CD4-positive, CD25-positive, alpha-beta regulatory T cell (primary cell): ENCODE measurements around the gene PRKCQ. TPM values are rescaled to one million over a fixed set of nuclear protein-coding genes. Genes with fewer than 3 reads are reported as not detected.
"Not testable (repeated sequence)": the region's sequence is repeated elsewhere in the genome, so short reads cannot be mapped to it uniquely, and the experiment has no call there.

Source experiments
- ATAC-seq, 2 donors: fragments of 150-1000 bp; cut with Tn5 transposase; one replicate each; pipeline ENCODE4 v1.10.0; 2021; ENCODE audit warnings: low read depth in 2 of 2, moderate number of reproducible peaks in 2 of 2, moderate library complexity in 1 of 2
- DNase-seq, 3 donors: peaks; one replicate each; pipeline versions ENCODE4 v3.0.0 to v3.0.0-alpha.2; 2012 to 2022; ENCODE audit warnings: mixed read lengths in 1 of 3
- H3K27ac ChIP-seq: one replicate; pipeline ENCODE4 v1.7.0; 2013; ENCODE audit warnings: mild to moderate bottlenecking, low read length; ENCODE audit not compliant: insufficient read depth, poor library complexity, severe bottlenecking
- H3K27me3 ChIP-seq: one replicate; pipeline ENCODE4 v1.7.0; 2013; ENCODE audit warnings: low read length; ENCODE audit not compliant: control insufficient read depth, insufficient read depth
- H3K36me3 ChIP-seq: one replicate; pipeline ENCODE4 v1.7.0; 2013; ENCODE audit warnings: mild to moderate bottlenecking, low read length, moderate library complexity; ENCODE audit not compliant: control insufficient read depth, insufficient read depth
- H3K4me1 ChIP-seq: 2 replicates; pipeline ENCODE4 v1.7.0; 2013; ENCODE audit warnings: mild to moderate bottlenecking, low read length; ENCODE audit not compliant: insufficient read depth, control insufficient read depth, poor library complexity, severe bottlenecking
- H3K4me3 ChIP-seq: one replicate; pipeline ENCODE4 v1.7.0; 2013; ENCODE audit warnings: low read depth, mild to moderate bottlenecking, low read length, moderate library complexity
- H3K9me3 ChIP-seq, 2 experiments: 1 replicate in 1 of 2; 2 replicates in 1 of 2; pipeline ENCODE4 v1.7.0; 2013; ENCODE audit warnings: low read length in 2 of 2, mild to moderate bottlenecking in 1 of 2, moderate library complexity in 1 of 2; ENCODE audit not compliant: control insufficient read depth in 2 of 2
- H3K27ac Mint-ChIP-seq, 3 donors: one replicate each; pipeline ENCODE4 v1.8.0; 2020 to 2022; ENCODE audit warnings: mild to moderate bottlenecking in 3 of 3, mixed read lengths in 3 of 3, moderate library complexity in 2 of 3
- H3K27me3 Mint-ChIP-seq: one replicate; pipeline ENCODE4 v1.8.0; 2022; ENCODE audit warnings: mild to moderate bottlenecking, mixed read lengths
- H3K36me3 Mint-ChIP-seq: one replicate; pipeline ENCODE4 v1.8.0; 2020; ENCODE audit warnings: mixed read lengths
- H3K4me1 Mint-ChIP-seq, 4 donors: one replicate each; pipeline ENCODE4 v1.8.0; 2020 to 2022; ENCODE audit warnings: mixed read lengths in 4 of 4, mild to moderate bottlenecking in 1 of 4
- H3K4me3 Mint-ChIP-seq, 4 donors: one replicate each; pipeline ENCODE4 v1.8.0; 2020 to 2022; ENCODE audit warnings: mild to moderate bottlenecking in 4 of 4, mixed read lengths in 4 of 4, moderate library complexity in 3 of 4
- H3K9me3 Mint-ChIP-seq, 7 donors: one replicate each; pipeline ENCODE4 v1.8.0; 2020 to 2022; ENCODE audit warnings: mixed read lengths in 7 of 7, mild to moderate bottlenecking in 3 of 7, moderate library complexity in 2 of 7
- polyA plus RNA-seq, 4 donors: library from polyadenylated mRNA; unstranded; fragments of 300-500 nt; fragmentation: Illumina TruSeq; gene quantifications; one replicate each; pipeline ENCODE4 v1.2.3, GENCODE V29; 2021
- total RNA-seq: library from RNA; stranded (reverse); gene quantifications from one replicate; pipeline ENCODE4 v1.2.3, GENCODE V29; 2022

Gene PRKCQ
- total and polyA plus RNA-seq, 5 donors from 2014 or later: 62.4 to 87.3 (median 69.2) TPM

- Mint-ChIP-seq H3K27ac (peak overlapping the region in 1 of 3 donors; percentile 2), H3K4me3 (no peak overlapping the region), H3K4me1 (peaks cover 7 to 19% (median 13%) of the 10 kb centered on the region in 4 donors), H3K36me3 (peaks cover 18% of the 10 kb centered on the region), H3K27me3 (peaks cover 5% of the 10 kb centered on the region), H3K9me3 (peaks cover 0 to 24% (median 8%) of the 10 kb centered on the region in 7 donors)
- Histone ChIP-seq H3K36me3 (no peaks in the 10 kb centered on the region), H3K4me3 (no peak overlapping the region), H3K9me3 (peaks cover 8 to 17% of the 10 kb centered on the region in 2 experiments), H3K27ac (no peak overlapping the region), H3K4me1 (peaks cover 10% of the 10 kb centered on the region), H3K27me3 (no peaks in the 10 kb centered on the region)
- ATAC-seq (no peak), DNase-seq (no peak)
Measured at GRCh38 chr10:6383096-6383812, 196.8 kb downstream of the PRKCQ start.

GRCh38 chr10:6382081-6382480 is 198.0 kb downstream of the PRKCQ start:
- Mint-ChIP-seq H3K27ac (peak overlapping the region; percentile 12 to 79 (median 76)), H3K36me3 (peaks cover 14% of the 10 kb centered on the region), H3K27me3 (peaks cover 7% of the 10 kb centered on the region), H3K4me3 (peak overlapping the region in 3 of 4 donors; percentile 16 to 71 (median 27)), H3K9me3 (peaks cover 0 to 24% (median 9%) of the 10 kb centered on the region in 7 donors), H3K4me1 (peaks cover 7 to 19% (median 13%) of the 10 kb centered on the region in 4 donors)
- H3K4me1 ChIP-seq: peaks cover 10% of the 10 kb centered on the region
- peaks cover 8 to 17% of the 10 kb centered on the region in 2 experiments for H3K9me3 ChIP-seq
- peak overlapping the region; percentile 55 for H3K4me3 ChIP-seq
- H3K27me3 ChIP-seq: no peaks in the 10 kb centered on the region
- H3K36me3 ChIP-seq: no peaks in the 10 kb centered on the region
- ATAC-seq (peak; percentile 72 to 80), DNase-seq (peak in 1 of 3 donors; percentile 73)
- no peak overlapping the region for H3K27ac ChIP-seq

- DNase-seq, H3K4me3 ChIP-seq, ATAC-seq, H3K4me1 ChIP-seq, H3K27me3 Mint-ChIP-seq, H3K27ac ChIP-seq, H3K36me3 ChIP-seq, H3K27ac Mint-ChIP-seq, H3K4me3 Mint-ChIP-seq, H3K27me3 ChIP-seq: not testable (repeated sequence)
- H3K4me1 Mint-ChIP-seq: peaks cover 7 to 19% (median 13%) of the 10 kb centered on the region in 4 donors
- peaks cover 8 to 17% of the 10 kb centered on the region in 2 experiments for H3K9me3 ChIP-seq
- peaks cover 0 to 24% (median 9%) of the 10 kb centered on the region in 7 donors for H3K9me3 Mint-ChIP-seq
- H3K36me3 Mint-ChIP-seq: peaks cover 14% of the 10 kb centered on the region
Measured at GRCh38 chr10:6380478-6380877, 199.6 kb downstream of the PRKCQ start.

GRCh38 chr10:6379015-6379776 is 200.9 kb downstream of the PRKCQ start:
- Histone ChIP-seq H3K27ac (no peak overlapping the region), H3K36me3 (no peaks in the 10 kb centered on the region), H3K27me3 (no peaks in the 10 kb centered on the region), H3K4me3 (no peak overlapping the region), H3K4me1 (peaks cover 10% of the 10 kb centered on the region), H3K9me3 (peaks cover 8 to 17% of the 10 kb centered on the region in 2 experiments)
- Mint-ChIP-seq H3K27me3 (peaks cover 7% of the 10 kb centered on the region), H3K4me1 (peaks cover 7 to 19% (median 12%) of the 10 kb centered on the region in 4 donors), H3K4me3 (no peak overlapping the region), H3K36me3 (peaks cover 10% of the 10 kb centered on the region), H3K27ac (no peak overlapping the region), H3K9me3 (peaks cover 0 to 24% (median 9%) of the 10 kb centered on the region in 7 donors)
- no peak for DNase-seq
- ATAC-seq: no peak
